GM23248 (cell line): Measurements from ENCODE around the gene MAN1C1.

Experiments
- EZH2 ChIP-seq: fragments of 200-600 bp; sonication (generic); IDR thresholded peaks from 2 replicates; pipeline ENCODE4 v1.6.1; 2018; ENCODE audit warnings: antibody characterized with exemption, mild to moderate bottlenecking; ENCODE audit not compliant: insufficient read depth, poor library complexity, severe bottlenecking
- EZH2phosphoT487 ChIP-seq: fragments of 200-600 bp; sonication (generic); IDR thresholded peaks from 2 replicates; pipeline ENCODE4 v1.6.1; 2018; ENCODE audit warnings: antibody characterized with exemption, moderate library complexity, mild to moderate bottlenecking, low read depth; ENCODE audit not compliant: insufficient read depth

GRCh38 chr1:25821112-25821476 lies 204.5 kb downstream of the MAN1C1 start:
- TF ChIP-seq EZH2 (no peak), EZH2phosphoT487 (no peak)
